ENCODE measurements around the gene NDUFB3. TPM values are rescaled to one million over a fixed set of nuclear protein-coding genes. Genes with fewer than 3 reads are reported as not detected.
"Not testable (repeated sequence)": the region's sequence is repeated elsewhere in the genome, so short reads cannot be mapped to it uniquely, and the experiment has no call there.

The NDUFB3 gene
- total and polyA plus RNA-seq, 11 donors: 197 to 496 (median 348) TPM

DNA sequence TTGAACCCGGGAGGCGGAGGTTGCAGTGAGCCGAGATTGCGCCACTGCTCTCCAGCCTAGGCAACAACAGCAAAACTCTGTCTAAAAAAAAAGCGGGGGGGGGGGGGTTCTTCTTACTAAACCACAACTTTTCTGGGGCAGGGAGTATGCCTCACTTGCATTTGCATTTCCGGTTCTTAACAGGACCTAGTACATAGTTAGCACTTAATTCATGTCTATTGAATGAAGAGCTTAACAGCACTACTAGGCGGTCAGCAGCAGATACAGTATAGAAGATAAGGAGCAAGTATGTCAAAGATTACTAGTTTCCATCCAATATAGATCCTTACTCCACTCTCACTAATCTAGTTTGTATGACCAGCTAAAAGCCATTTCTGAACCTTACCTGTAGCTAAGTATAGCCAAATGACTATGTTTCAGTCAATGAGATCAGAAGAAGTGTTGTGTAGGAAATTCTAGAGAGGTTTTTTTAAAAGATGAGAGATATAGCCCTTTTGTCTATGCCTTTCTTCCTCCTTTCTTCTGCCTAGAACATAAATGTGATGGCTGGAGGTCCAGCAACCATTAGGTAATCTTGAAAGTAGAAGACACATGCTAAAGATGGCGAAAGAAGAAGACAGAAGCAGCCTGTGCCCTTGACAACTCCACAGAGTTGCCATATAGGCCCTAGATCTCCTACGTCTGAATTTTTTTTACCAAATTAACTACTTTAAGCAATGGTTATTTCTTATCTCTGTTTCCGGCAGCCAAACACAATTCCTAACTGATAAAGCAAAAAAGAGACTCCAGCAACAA, 11.6 kb upstream of the NDUFB3 start:
- intact Hi-C loops (cut with DNase I): loop anchor here in 2 of 10 donors (5.0 to 10.0 kb wide), 3 partner anchors 38 to 155 kb away; no protein-coding TSS in a partner anchor
- Histone ChIP-seq H3K4me1 (peaks cover 0 to 47% (median 17%) of the 10 kb centered on the region in 12 donors), H3K4me3 (no peak overlapping the region), H3K36me3 (peaks cover 0 to 23% (median 11%) of the 10 kb centered on the region in 9 donors), H3K9me3 (no peaks in the 10 kb centered on the region), H3K27me3 (no peaks in the 10 kb centered on the region), H3K27ac (no peak overlapping the region)
- no peak for DNase-seq
- TF ChIP-seq, protein P1, sequence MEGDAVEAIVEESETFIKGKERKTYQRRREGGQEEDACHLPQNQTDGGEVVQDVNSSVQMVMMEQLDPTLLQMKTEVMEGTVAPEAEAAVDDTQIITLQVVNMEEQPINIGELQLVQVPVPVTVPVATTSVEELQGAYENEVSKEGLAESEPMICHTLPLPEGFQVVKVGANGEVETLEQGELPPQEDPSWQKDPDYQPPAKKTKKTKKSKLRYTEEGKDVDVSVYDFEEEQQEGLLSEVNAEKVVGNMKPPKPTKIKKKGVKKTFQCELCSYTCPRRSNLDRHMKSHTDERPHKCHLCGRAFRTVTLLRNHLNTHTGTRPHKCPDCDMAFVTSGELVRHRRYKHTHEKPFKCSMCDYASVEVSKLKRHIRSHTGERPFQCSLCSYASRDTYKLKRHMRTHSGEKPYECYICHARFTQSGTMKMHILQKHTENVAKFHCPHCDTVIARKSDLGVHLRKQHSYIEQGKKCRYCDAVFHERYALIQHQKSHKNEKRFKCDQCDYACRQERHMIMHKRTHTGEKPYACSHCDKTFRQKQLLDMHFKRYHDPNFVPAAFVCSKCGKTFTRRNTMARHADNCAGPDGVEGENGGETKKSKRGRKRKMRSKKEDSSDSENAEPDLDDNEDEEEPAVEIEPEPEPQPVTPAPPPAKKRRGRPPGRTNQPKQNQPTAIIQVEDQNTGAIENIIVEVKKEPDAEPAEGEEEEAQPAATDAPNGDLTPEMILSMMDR (IDR thresholded peaks at IDR 0.05): no peak
- no peak for TF ChIP-seq POLR2A (IDR thresholded peaks at IDR 0.05)
- ATAC-seq: no peak
- 90 to 94% (median 91%) methylated on average over 10 of the region's 10 CpGs for WGBS, 4 donors

DNA sequence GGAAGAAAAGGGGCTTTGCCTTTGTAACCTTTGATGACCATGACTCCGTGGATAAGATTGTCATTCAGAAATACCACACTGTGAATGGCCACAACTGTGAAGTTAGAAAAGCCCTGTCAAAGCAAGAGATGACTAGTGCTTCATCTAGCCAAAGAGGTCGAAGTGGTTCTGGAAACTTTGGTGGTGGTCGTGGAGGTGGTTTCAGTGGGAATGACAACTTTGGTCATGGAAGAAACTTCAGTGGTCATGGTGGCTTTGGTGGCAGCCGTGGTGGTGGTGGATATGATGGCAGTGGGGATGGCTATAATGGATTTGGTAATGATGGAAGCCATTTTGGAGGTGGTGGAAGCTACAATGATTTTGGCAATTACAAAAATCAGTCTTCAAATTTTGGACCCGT, 8.3 kb upstream of the NDUFB3 start:
- H3K4me3 ChIP-seq, ATAC-seq, H3K27me3 ChIP-seq, H3K9me3 ChIP-seq, DNase-seq, H3K27ac ChIP-seq: not testable (repeated sequence)
- H3K36me3 ChIP-seq: peaks cover 0 to 26% (median 11%) of the 10 kb centered on the region in 9 donors
- peaks cover 0 to 54% (median 12%) of the 10 kb centered on the region in 12 donors for H3K4me1 ChIP-seq
- 91 to 95% (median 93%) methylated on average over 5 of the region's 5 CpGs for WGBS, 4 donors
- intact Hi-C loops (cut with DNase I): loop anchor here in 1 of 10 donors (10.0 kb wide), 1 partner anchor 159 kb away; no protein-coding TSS in a partner anchor

DNA sequence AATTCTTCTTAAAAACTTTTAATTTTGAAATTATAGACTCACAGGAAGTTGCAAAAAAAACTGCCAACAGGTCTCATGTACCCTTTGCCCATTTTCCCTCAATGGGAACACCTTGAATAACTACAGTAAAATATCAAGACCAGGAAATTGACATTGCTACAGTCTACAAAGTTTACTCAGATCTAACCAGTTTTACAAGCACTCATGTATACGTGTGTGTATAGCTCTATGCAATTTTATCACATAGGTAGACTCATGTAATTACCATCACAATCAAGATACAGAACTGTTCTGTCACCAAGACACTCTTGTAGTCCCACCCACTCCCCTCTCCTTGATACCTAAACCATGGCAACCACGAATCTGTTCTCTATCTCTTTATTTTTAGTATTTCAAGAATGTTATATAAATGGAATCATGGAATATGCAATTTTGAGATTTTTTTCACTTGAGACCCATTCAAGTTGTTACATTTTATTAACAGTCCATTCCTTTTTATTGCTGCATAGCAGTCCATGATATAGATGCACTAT, 6.9 kb upstream of the NDUFB3 start:
- no peak for TF ChIP-seq POLR2A (IDR thresholded peaks at IDR 0.05)
- TF ChIP-seq, protein P1 (IDR thresholded peaks at IDR 0.05): no peak
- ATAC-seq (no peak), DNase-seq (no peak)
- Histone ChIP-seq H3K27ac (no peak overlapping the region), H3K4me1 (peaks cover 0 to 53% (median 23%) of the 10 kb centered on the region in 12 donors), H3K9me3 (no peaks in the 10 kb centered on the region), H3K4me3 (no peak overlapping the region), H3K36me3 (peaks cover 0 to 16% (median 11%) of the 10 kb centered on the region in 9 donors), H3K27me3 (no peaks in the 10 kb centered on the region)
- WGBS, 4 donors: 59 to 71% (median 64%) methylated on average over 2 of the region's 2 CpGs
- intact Hi-C loops (cut with DNase I): loop anchor here in 4 of 10 donors (2.0 to 10.0 kb wide), 4 partner anchors 103 to 162 kb away; partner anchors contain the start of gene ORC2 (in 2 of the 4)

DNA sequence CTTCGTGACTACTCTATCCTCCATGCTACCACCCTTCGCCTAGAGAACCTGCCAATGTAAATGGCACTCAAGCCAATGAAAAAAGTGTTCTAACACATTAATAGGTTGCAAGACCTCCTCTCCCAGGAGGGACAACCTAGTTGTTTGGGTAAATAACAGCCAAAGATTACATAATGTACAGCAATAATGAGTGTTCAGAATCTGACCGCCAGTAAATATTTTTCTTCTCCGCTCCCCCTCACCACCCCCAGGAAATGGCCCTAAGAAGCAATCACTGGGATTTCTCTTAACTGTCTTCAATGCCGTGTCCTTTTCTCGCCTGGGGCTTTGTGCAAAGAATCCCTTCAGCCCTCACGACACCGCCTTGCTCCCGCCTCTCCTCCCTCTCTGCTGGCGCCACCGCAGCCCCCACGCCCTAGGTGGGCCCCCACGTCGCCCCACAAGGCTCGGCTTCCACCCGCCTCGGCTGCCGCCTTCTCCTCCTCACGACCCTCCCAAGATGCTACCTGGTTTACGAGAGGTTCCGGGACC, 788 bp upstream of the NDUFB3 start:
- H3K27ac ChIP-seq: peak overlapping the region; percentile 82 to 99 (median 92)
- H3K4me3 ChIP-seq: peak overlapping the region; percentile 70 to 98 (median 90)
- ATAC-seq (peak in 3 of 4 donors; percentile 22 to 46 (median 26)), DNase-seq (peak in 2 of 5 donors; percentile 7 to 60)
- H3K9me3 ChIP-seq: no peaks in the 10 kb centered on the region
- no peaks in the 10 kb centered on the region for H3K27me3 ChIP-seq
- intact Hi-C loops (cut with DNase I): loop anchor here in 8 of 10 donors (1.0 to 10.0 kb wide), 16 partner anchors 46 to 359 kb away; partner anchors contain the start of genes ORC2 (in 5 of the 8) and CFLAR (in 4 of the 8)
- TF ChIP-seq, protein P1 (IDR thresholded peaks at IDR 0.05): no peak
- no peak for TF ChIP-seq POLR2A (IDR thresholded peaks at IDR 0.05)
- H3K4me1 ChIP-seq: peaks cover 5 to 69% (median 43%) of the 10 kb centered on the region in 12 donors
- H3K36me3 ChIP-seq: no peaks in the 10 kb centered on the region
- WGBS, 4 donors: 0 to 1% (median 1%) methylated on average over 21 of the region's 21 CpGs
